ENCODE measurements around the gene UBTF.

- no peak; the same call in 1 of the 2 replicates for TF ChIP-seq CTCF (IDR thresholded peaks at IDR 0.05; ENCODE audit: low read depth, low read length)
- no peak for TF ChIP-seq EZH2phosphoT487 (IDR thresholded peaks at IDR 0.05; ENCODE audit: low read depth)
Measured at GRCh38 chr17:44170499-44171201, 48.8 kb downstream of the UBTF start, which contains the start of gene ASB16.

All from OCI-LY3 (cell line).